ENCODE results near the gene CYP2W1.

The CYP2W1 gene

GRCh38 chr7:1019255-1019785, 36.3 kb downstream of the CYP2W1 start:
- H3K9me3 ChIP-seq (ENCODE audit: control insufficient read depth, insufficient read depth, low read depth, low read length) = no peaks in the 10 kb centered on the region
- no peaks in the 10 kb centered on the region for H3K36me3 ChIP-seq (ENCODE audit: control insufficient read depth in 2 of 2, insufficient read depth in 1 of 2, low read length in 2 of 2)
- H3K4me3 ChIP-seq (ENCODE audit: low read depth, low read length) = no peak overlapping the region
- TF ChIP-seq ZNF311 (tag by site-specific recombination; IDR thresholded peaks at IDR 0.05; ENCODE audit: borderline replicate concordance) = no peak
- TF ChIP-seq ZNF692 (tag by site-specific recombination; IDR thresholded peaks at IDR 0.05) = no peak
- TF ChIP-seq BCL6B (tag by site-specific recombination; IDR thresholded peaks at IDR 0.05) = no peak
- POLR2A ChIA-PET = no interaction called here
- H3K27ac ChIP-seq (ENCODE audit: extremely low read depth, low read depth, low read length) = no peak overlapping the region
- no peaks in the 10 kb centered on the region for H3K4me1 ChIP-seq (ENCODE audit: control insufficient read depth, insufficient read depth, low read length)
- CTCF ChIA-PET = interaction anchor here (0.6 kb wide), 1 partner anchor 14 kb away, joined by 3 read pairs; no protein-coding TSS in a partner anchor

- POLR2A ChIA-PET = interaction anchor here (0.7 to 1.2 kb wide), 2 partner anchors 28 to 34 kb away, joined by 3 to 4 read pairs; no protein-coding TSS in a partner anchor
- Histone ChIP-seq H3K9me3 (ENCODE audit: control insufficient read depth, insufficient read depth, low read depth, low read length) (no peaks in the 10 kb centered on the region), H3K36me3 (ENCODE audit: control insufficient read depth in 2 of 2, insufficient read depth in 1 of 2, low read length in 2 of 2) (no peaks in the 10 kb centered on the region), H3K4me3 (ENCODE audit: low read depth, low read length) (no peak overlapping the region), H3K4me1 (ENCODE audit: control insufficient read depth, insufficient read depth, low read length) (peaks cover 4% of the 10 kb centered on the region; the same call in 1 of the 2 replicates), H3K27ac (ENCODE audit: extremely low read depth, low read depth, low read length) (no peak overlapping the region)
- CTCF ChIA-PET = interaction anchor here (0.6 to 1.6 kb wide), 2 partner anchors 13 to 45 kb away, joined by 3 to 9 read pairs; no protein-coding TSS in a partner anchor
- TF ChIP-seq PATZ1 (tag by site-specific recombination; IDR thresholded peaks at IDR 0.05) (no peak), YY2 (tag by site-specific recombination; IDR thresholded peaks at IDR 0.05) (no peak), ZNF148 (tag by site-specific recombination; IDR thresholded peaks at IDR 0.05; ENCODE audit: borderline replicate concordance) (no peak), ZSCAN4 (tag by site-specific recombination; IDR thresholded peaks at IDR 0.05) (no peak), ZNF19 (tag by site-specific recombination; IDR thresholded peaks at IDR 0.05; ENCODE audit: low read depth) (no peak), HOXC10 (CRISPR knock-in tag; IDR thresholded peaks at IDR 0.05) (no peak), ZBTB44 (tag by site-specific recombination; IDR thresholded peaks at IDR 0.05) (no peak), PRDM2 (tag by site-specific recombination; IDR thresholded peaks at IDR 0.05; ENCODE audit: borderline replicate concordance) (no peak), EGR2 (tag by site-specific recombination; IDR thresholded peaks at IDR 0.05; ENCODE audit: low read depth) (no peak), ZNF830 (tag by site-specific recombination; IDR thresholded peaks at IDR 0.05; ENCODE audit: low read depth) (no peak), ZBTB17 (tag by site-specific recombination; IDR thresholded peaks at IDR 0.05) (no peak)
These were observed 37.0 kb downstream of the CYP2W1 start for GRCh38 chr7:1019789-1020610.

Data from HEK293 (cell line).